GM23338 (cell line): Measurements from ENCODE around the gene LEFTY1. TPM values are rescaled to one million over a fixed set of nuclear protein-coding genes. Genes with fewer than 3 reads are reported as not detected.
A peak's percentile ranks its signal among the peaks of the same experiment; 100 is the strongest.

ENCODE experiments used
- ATAC-seq: fragments of 200-7000 bp; cut with Tn5 transposase; 3 replicates; pipeline ENCODE4 v1.9.1; 2020
- DNase-seq: peaks from one replicate; pipeline ENCODE4 v3.0.0-alpha.2; 2015; ENCODE audit warnings: low spot score
- H2AFZ ChIP-seq: fragments of 200-600 bp; sonication (generic); 2 replicates; pipeline ENCODE4 v1.8.0; 2016; ENCODE audit warnings: antibody characterized with exemption, mild to moderate bottlenecking, moderate library complexity
- H3F3A ChIP-seq: fragments of 200-600 bp; sonication (generic); replicated peaks from 2 replicates; pipeline ENCODE4 v1.8.0; 2017; ENCODE audit warnings: antibody characterized with exemption, mixed run types, low read depth
- H3K27ac ChIP-seq: fragments of 200-600 bp; sonication (generic); 2 replicates; pipeline ENCODE4 v1.6.1; 2016; ENCODE audit warnings: low read depth
- H3K27me3 ChIP-seq: fragments of 200-600 bp; sonication (generic); 2 replicates; pipeline ENCODE4 v1.8.0; 2016; ENCODE audit warnings: mild to moderate bottlenecking, mixed run types, moderate library complexity; ENCODE audit not compliant: insufficient read depth
- H3K36me3 ChIP-seq: fragments of 200-600 bp; sonication (generic); 2 replicates; pipeline ENCODE4 v1.8.0; 2016; ENCODE audit warnings: mild to moderate bottlenecking; ENCODE audit not compliant: insufficient read depth
- H3K4me1 ChIP-seq: fragments of 200-600 bp; sonication (generic); 2 replicates; pipeline ENCODE4 v1.8.0; 2016; ENCODE audit warnings: mild to moderate bottlenecking, moderate library complexity; ENCODE audit not compliant: insufficient read depth
- H3K4me2 ChIP-seq: fragments of 200-600 bp; sonication (generic); 2 replicates; pipeline ENCODE4 v1.7.1; 2017; ENCODE audit warnings: mixed run types
- H3K4me3 ChIP-seq: fragments of 200-600 bp; sonication (generic); 2 replicates; pipeline ENCODE4 v1.6.1; 2016; ENCODE audit warnings: mixed run types
- H3K79me2 ChIP-seq: fragments of 200-600 bp; sonication (generic); replicated peaks from 2 replicates; pipeline ENCODE4 v1.8.0; 2017; ENCODE audit warnings: mild to moderate bottlenecking; ENCODE audit not compliant: insufficient read depth
- H3K9me2 ChIP-seq: fragments of 200-600 bp; sonication (generic); 2 replicates; pipeline ENCODE4 v1.8.0; 2017; ENCODE audit not compliant: insufficient read depth
- H4K20me1 ChIP-seq: fragments of 200-600 bp; sonication (generic); replicated peaks from 2 replicates; pipeline ENCODE4 v1.8.0; 2017; ENCODE audit warnings: mild to moderate bottlenecking; ENCODE audit not compliant: insufficient read depth
- H3K27ac Mint-ChIP-seq: 2 replicates; pipeline ENCODE4 v1.8.0; 2020; ENCODE audit warnings: inconsistent platforms, mild to moderate bottlenecking, moderate library complexity, mixed read lengths
- H3K27me3 Mint-ChIP-seq: 3 replicates; pipeline ENCODE4 v1.8.0; 2022; ENCODE audit warnings: low read depth, mild to moderate bottlenecking, moderate library complexity, mixed read lengths, inconsistent platforms; ENCODE audit not compliant: insufficient read depth, poor library complexity
- H3K36me3 Mint-ChIP-seq: 3 replicates; pipeline ENCODE4 v1.8.0; 2021; ENCODE audit warnings: low read depth, mild to moderate bottlenecking, inconsistent platforms, moderate library complexity, mixed read lengths
- H3K4me1 Mint-ChIP-seq: 3 replicates; pipeline ENCODE4 v1.8.0; 2020; ENCODE audit warnings: mild to moderate bottlenecking, inconsistent platforms, mixed read lengths
- H3K4me3 Mint-ChIP-seq: 3 replicates; pipeline ENCODE4 v1.8.0; 2021; ENCODE audit warnings: moderate library complexity, mild to moderate bottlenecking, inconsistent platforms, mixed read lengths
- H3K9me3 Mint-ChIP-seq: 3 replicates; pipeline ENCODE4 v1.8.0; 2020; ENCODE audit warnings: moderate library complexity, mild to moderate bottlenecking, inconsistent platforms, mixed read lengths
- CREB1 ChIP-seq: fragments of 250-450 bp; sonication (Bioruptor Pico); IDR thresholded peaks from 2 replicates; pipeline ENCODE4 v1.5.0; 2020; ENCODE audit warnings: low read depth, mild to moderate bottlenecking, moderate library complexity
- CTCF ChIP-seq, 2 experiments: fragments of 200-600 bp in 1 of 2; sonication (generic) in 1 of 2; conservative IDR thresholded peaks; 2 replicates each; pipeline versions ENCODE4 v1.5.1 to v1.6.1; 2016 to 2017; ENCODE audit warnings: antibody characterized with exemption in 2 of 2, low read depth in 2 of 2, mild to moderate bottlenecking in 2 of 2, moderate library complexity in 1 of 2
- ETS1 ChIP-seq: IDR thresholded peaks from 2 replicates; pipeline ENCODE4 v1.6.1; 2016; ENCODE audit warnings: antibody characterized with exemption
- EZH2 ChIP-seq: fragments of 200-600 bp; sonication (generic); IDR thresholded peaks from one replicate; pipeline ENCODE4 v1.8.0; 2017; ENCODE audit warnings: antibody characterized with exemption, mild to moderate bottlenecking, low read depth; ENCODE audit not compliant: unreplicated experiment
- EZH2phosphoT487 ChIP-seq: fragments of 200-600 bp; sonication (generic); IDR thresholded peaks from one replicate; pipeline ENCODE4 v1.8.1; 2018; ENCODE audit warnings: antibody characterized with exemption; ENCODE audit not compliant: unreplicated experiment
- JUNB ChIP-seq: IDR thresholded peaks from one replicate; pipeline ENCODE4 v1.6.1; 2016; ENCODE audit warnings: antibody characterized with exemption; ENCODE audit not compliant: unreplicated experiment
- NANOG ChIP-seq: IDR thresholded peaks from 2 replicates; pipeline ENCODE4 v1.6.1; 2016; ENCODE audit warnings: antibody characterized with exemption, borderline replicate concordance
- POLR2AphosphoS5 ChIP-seq: IDR thresholded peaks from 2 replicates; pipeline ENCODE4 v1.6.1; 2016; ENCODE audit warnings: antibody characterized with exemption, low read depth
- REST ChIP-seq: IDR thresholded peaks from one replicate; pipeline ENCODE4 v1.6.1; 2018; ENCODE audit warnings: antibody characterized with exemption; ENCODE audit not compliant: unreplicated experiment
- STAT1 ChIP-seq: IDR thresholded peaks from one replicate; pipeline ENCODE4 v1.6.1; 2016; ENCODE audit warnings: antibody characterized with exemption; ENCODE audit not compliant: unreplicated experiment
- ZNF114 ChIP-seq: fragments of 250-450 bp; sonication (Bioruptor Pico); IDR thresholded peaks from 2 replicates; pipeline ENCODE4 v1.5.0; 2020; ENCODE audit warnings: mild to moderate bottlenecking, moderate library complexity
- ZNF331 ChIP-seq: fragments of 250-450 bp; sonication (Bioruptor Pico); IDR thresholded peaks from 2 replicates; pipeline ENCODE4 v1.5.0; 2020; ENCODE audit warnings: low read depth, mild to moderate bottlenecking, moderate library complexity
- ZNF462 ChIP-seq: fragments of 250-450 bp; sonication (Bioruptor Pico); IDR thresholded peaks from 2 replicates; pipeline ENCODE4 v1.5.0; 2020; ENCODE audit warnings: mild to moderate bottlenecking, moderate library complexity
- polyA plus RNA-seq: library from polyadenylated mRNA; unstranded; fragments of >200 nt; fragmentation: Nextera tagmentation; extraction: Ambion mirVana; gene quantifications from 2 replicates; pipeline ENCODE4 v1.2.1, GENCODE V29; 2016
- total RNA-seq: library from RNA; depleted of rRNA; stranded (reverse); fragments of >200 nt; shearing (Covaris generic); gene quantifications from 2 replicates; pipeline ENCODE4 v1.2.3, GENCODE V29; 2014

LEFTY1 gene
- total and polyA plus RNA-seq, 2 experiments from 2014 or later: 27.5 to 65.4 TPM

GRCh38 chr1:225917101-225917500 is 28.2 kb upstream of the LEFTY1 start:
- no peak for TF ChIP-seq POLR2AphosphoS5
- TF ChIP-seq ZNF114 (CRISPR knock-in tag): no peak
- no peak for TF ChIP-seq STAT1
- TF ChIP-seq ZNF331 (CRISPR knock-in tag): no peak
- TF ChIP-seq CREB1 (CRISPR knock-in tag): no peak
- no peak for TF ChIP-seq EZH2
- TF ChIP-seq NANOG: no peak
- no peak for TF ChIP-seq REST
- no peak for TF ChIP-seq EZH2phosphoT487
- no peak for TF ChIP-seq CTCF (conservative IDR thresholded peaks at IDR 0.05; ENCODE audit: low read depth in 2 of 2)
- no peak for TF ChIP-seq JUNB
- TF ChIP-seq ETS1: no peak
- TF ChIP-seq ZNF462 (CRISPR knock-in tag): no peak
- H3F3A ChIP-seq: peaks cover 7% of the 10 kb centered on the region; the same call in 1 of the 2 replicates
- peak overlapping the region; percentile 19; the same call in 1 of the 2 replicates for H3K27ac Mint-ChIP-seq
- 0 out of 2 replicates have a peak overlapping the region, but pooled peaks have one; percentile 55 for H3K27ac ChIP-seq
- no peak overlapping the region for H2AFZ ChIP-seq
- H3K9me3 Mint-ChIP-seq: no peaks in the 10 kb centered on the region
- no peak overlapping the region for H3K4me2 ChIP-seq
- peaks cover 25% of the 10 kb centered on the region for H3K36me3 ChIP-seq
- peaks cover 4% of the 10 kb centered on the region; the same call in 1 of the 2 replicates for H3K79me2 ChIP-seq
- peaks cover 52% of the 10 kb centered on the region for H3K36me3 Mint-ChIP-seq
- no peaks in the 10 kb centered on the region for H3K9me2 ChIP-seq
- ATAC-seq: no peak
- peaks cover 11% of the 10 kb centered on the region; the same call in 2 of the 3 replicates for H3K4me1 Mint-ChIP-seq
- H3K27me3 Mint-ChIP-seq: peaks cover 5% of the 10 kb centered on the region
- 0 out of 2 replicates have a peak, but pooled peaks cover 3% of the 10 kb centered on the region for H4K20me1 ChIP-seq
- H3K4me1 ChIP-seq: peaks cover 5% of the 10 kb centered on the region; the same call in 1 of the 2 replicates
- no peak overlapping the region for H3K4me3 ChIP-seq
- H3K27me3 ChIP-seq: no peaks in the 10 kb centered on the region
- H3K4me3 Mint-ChIP-seq: no peak overlapping the region
- DNase-seq: no peak
